HEK293T (cell line): Measurements from ENCODE around the gene PCSK5.

Experiments
- CTCF ChIA-PET: fragments of 350-600 bp; formaldehyde crosslinking; extraction: SDS; loops from one replicate; lab custom pipeline; 2021; ENCODE audit warnings: antibody characterized with exemption, inconsistent platforms; lab: Yijun Ruan, JAX
- POLR2A ChIA-PET: fragments of 350-600 bp; formaldehyde crosslinking; extraction: SDS; loops from one replicate; lab custom pipeline; 2020; ENCODE audit warnings: antibody characterized with exemption, inconsistent platforms; lab: Yijun Ruan, JAX
- DNase-seq: peaks from one replicate; pipeline ENCODE4 v3.0.0; 2012; ENCODE audit warnings: mixed read lengths; ENCODE audit errors: extremely low spot score
- ARNT ChIP-seq: fragments of 450-650 bp; IDR thresholded peaks from 2 replicates; pipeline ENCODE4 v1.6.1; 2017; ENCODE audit warnings: mild to moderate bottlenecking
- BHLHE40 ChIP-seq: fragments of 450-650 bp; IDR thresholded peaks from 2 replicates; pipeline ENCODE4 v1.6.1; 2016; ENCODE audit warnings: mild to moderate bottlenecking, moderate library complexity, borderline replicate concordance
- CTBP1 ChIP-seq: fragments of 450-650 bp; IDR thresholded peaks from 2 replicates; pipeline ENCODE4 v1.6.1; 2016; ENCODE audit warnings: borderline replicate concordance
- ELF4 ChIP-seq: fragments of 450-650 bp; IDR thresholded peaks from 2 replicates; pipeline ENCODE4 v1.6.1; 2017; ENCODE audit warnings: antibody characterized with exemption
- FOXA1 ChIP-seq: fragments of 450-650 bp; IDR thresholded peaks from 2 replicates; pipeline ENCODE4 v1.6.1; 2016; ENCODE audit warnings: mild to moderate bottlenecking
- FOXK2 ChIP-seq: fragments of 450-650 bp; IDR thresholded peaks from 2 replicates; pipeline ENCODE4 v1.6.1; 2016; ENCODE audit warnings: mild to moderate bottlenecking
- FOXM1 ChIP-seq: fragments of 450-650 bp; IDR thresholded peaks from 2 replicates; pipeline ENCODE4 v1.6.1; 2017; ENCODE audit warnings: mild to moderate bottlenecking, borderline replicate concordance
- HDGF ChIP-seq: fragments of 450-650 bp; IDR thresholded peaks from 2 replicates; pipeline ENCODE4 v1.6.1; 2017; ENCODE audit warnings: antibody characterized with exemption, borderline replicate concordance
- L3MBTL2 ChIP-seq: fragments of 450-650 bp; conservative IDR thresholded peaks from 2 replicates; pipeline ENCODE4 v1.6.1; 2016; ENCODE audit warnings: mild to moderate bottlenecking
- LEF1 ChIP-seq: fragments of 450-650 bp; IDR thresholded peaks from 2 replicates; pipeline ENCODE4 v1.6.1; 2017; ENCODE audit warnings: mild to moderate bottlenecking, borderline replicate concordance
- NFRKB ChIP-seq: fragments of 450-650 bp; IDR thresholded peaks from 2 replicates; pipeline ENCODE4 v1.6.1; 2016; ENCODE audit warnings: mild to moderate bottlenecking, moderate library complexity
- PKNOX1 ChIP-seq: fragments of 450-650 bp; IDR thresholded peaks from 2 replicates; pipeline ENCODE4 v1.6.1; 2016
- SP1 ChIP-seq: fragments of 450-650 bp; IDR thresholded peaks from 2 replicates; pipeline ENCODE4 v1.6.1; 2017
- SUZ12 ChIP-seq: fragments of 450-650 bp; IDR thresholded peaks from 2 replicates; pipeline ENCODE4 v1.6.1; 2016; ENCODE audit warnings: mild to moderate bottlenecking
- TARDBP ChIP-seq: fragments of 450-650 bp; IDR thresholded peaks from 2 replicates; pipeline ENCODE4 v1.6.1; 2016
- ZNF384 ChIP-seq: fragments of 450-650 bp; IDR thresholded peaks from 2 replicates; pipeline ENCODE4 v1.6.1; 2016

Gene PCSK5

GRCh38 chr9:76022317-76022716, 131.8 kb downstream of the PCSK5 start:
- ChIA-PET CTCF (no interaction called here), POLR2A (no interaction called here)
- no peak for TF ChIP-seq SUZ12
- TF ChIP-seq FOXA1, result no peak
- TF ChIP-seq HDGF, result no peak
- TF ChIP-seq ARNT, result no peak
- TF ChIP-seq BHLHE40, result no peak
- no peak for TF ChIP-seq CTBP1
- TF ChIP-seq ELF4, result no peak
- no peak for TF ChIP-seq PKNOX1
- no peak for TF ChIP-seq L3MBTL2
- TF ChIP-seq ZNF384, result no peak
- no peak for TF ChIP-seq SP1
- TF ChIP-seq NFRKB, result no peak
- TF ChIP-seq FOXM1, result no peak
- no peak for DNase-seq

- TF ChIP-seq CTBP1 (no peak), ELF4 (no peak), LEF1 (no peak), ZNF384 (no peak), SP1 (no peak), FOXA1 (no peak), FOXM1 (no peak)
- POLR2A ChIA-PET, result no interaction called here
- CTCF ChIA-PET, result no interaction called here
- no peak for DNase-seq
These were observed 133.3 kb downstream of the PCSK5 start for GRCh38 chr9:76023715-76024195.

- POLR2A ChIA-PET, result no interaction called here
- TF ChIP-seq FOXK2, result no peak
- TF ChIP-seq TARDBP, result no peak
- no peak for TF ChIP-seq FOXA1
- no peak for TF ChIP-seq ZNF384
- no peak for TF ChIP-seq ARNT
- TF ChIP-seq ELF4, result no peak
- TF ChIP-seq SUZ12, result no peak
- no peak for TF ChIP-seq NFRKB
- TF ChIP-seq BHLHE40, result no peak
- no peak for DNase-seq
- CTCF ChIA-PET, result no interaction called here
These were observed 134.8 kb downstream of the PCSK5 start for GRCh38 chr9:76025286-76025685.

GRCh38 chr9:76026796-76027195, 136.3 kb downstream of the PCSK5 start:
- no peak for TF ChIP-seq BHLHE40
- no peak for TF ChIP-seq L3MBTL2
- no peak for TF ChIP-seq ZNF384
- no peak for TF ChIP-seq ARNT
- no peak for TF ChIP-seq SP1
- TF ChIP-seq ELF4, result no peak
- TF ChIP-seq CTBP1, result no peak
- TF ChIP-seq FOXM1, result no peak
- TF ChIP-seq FOXK2, result no peak
- no peak for TF ChIP-seq SUZ12
- no peak for TF ChIP-seq HDGF
- TF ChIP-seq PKNOX1, result no peak
- TF ChIP-seq LEF1, result no peak
- TF ChIP-seq FOXA1, result no peak
- TF ChIP-seq NFRKB, result no peak

DNA sequence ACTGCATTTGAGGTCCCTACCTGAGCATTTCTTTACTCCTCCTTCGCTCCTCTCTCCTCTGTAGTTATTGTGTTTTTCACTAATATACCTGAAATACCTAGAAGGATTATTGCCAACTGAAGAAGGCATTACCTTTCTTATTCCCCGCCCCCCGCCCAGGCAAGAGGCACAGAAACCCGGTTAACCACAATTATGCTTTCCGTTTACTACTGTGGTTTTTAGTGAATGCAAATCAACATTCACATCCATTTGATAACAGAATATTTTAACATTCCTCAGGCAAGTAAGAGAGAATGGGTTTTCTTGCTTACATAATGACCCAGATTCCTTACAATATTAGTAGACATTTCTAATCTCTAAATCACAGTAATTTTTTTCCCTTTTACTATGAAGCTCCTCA, 136.9 kb downstream of the PCSK5 start:
- ChIA-PET CTCF (no interaction called here), POLR2A (no interaction called here)
- no peak for DNase-seq
- TF ChIP-seq BHLHE40 (no peak), SP1 (no peak), TARDBP (no peak), L3MBTL2 (no peak), SUZ12 (no peak), LEF1 (no peak), ELF4 (no peak), HDGF (no peak), FOXK2 (no peak), PKNOX1 (no peak), NFRKB (no peak)

More at GRCh38 chr9:76026796-76027195, 136.3 kb downstream of the PCSK5 start:
- ChIA-PET CTCF (no interaction called here), POLR2A (no interaction called here)
- no peak for DNase-seq

- ChIA-PET CTCF (no interaction called here), POLR2A (no interaction called here)
- no peak for DNase-seq
- TF ChIP-seq BHLHE40 (no peak), SP1 (no peak), SUZ12 (no peak), NFRKB (no peak), FOXM1 (no peak), LEF1 (no peak), ARNT (no peak), FOXA1 (no peak), HDGF (no peak), ZNF384 (no peak), ELF4 (no peak), CTBP1 (no peak)
These were observed 137.4 kb downstream of the PCSK5 start for GRCh38 chr9:76027861-76028260.
